ENCODE measurements around the gene IDH3B.
"Not testable (repeated sequence)": the region's sequence is repeated elsewhere in the genome, so short reads cannot be mapped to it uniquely, and the experiment has no call there.

Gene IDH3B

DNA sequence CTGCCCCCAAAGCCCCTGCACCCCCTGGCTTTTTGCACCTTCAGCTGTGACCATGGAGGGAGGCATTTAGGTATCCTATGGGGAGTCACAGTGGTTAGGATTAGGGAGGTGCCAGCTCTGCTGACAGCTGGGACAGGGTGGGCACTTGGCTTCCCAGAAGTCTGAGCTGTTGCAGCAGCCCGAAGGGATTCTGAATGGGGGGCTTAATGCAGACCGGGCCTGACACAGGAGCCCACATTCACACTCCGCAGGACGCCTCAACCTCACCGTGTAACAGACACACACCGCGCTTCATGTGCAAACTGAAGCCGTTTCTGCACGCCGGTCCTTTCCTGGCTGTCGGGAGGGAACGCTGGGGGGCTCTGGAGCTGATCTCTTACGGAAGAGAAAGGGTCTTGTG lies 30.5 kb upstream of the IDH3B start:
- DNase-seq (ENCODE audit: low spot score): no peak

DNA sequence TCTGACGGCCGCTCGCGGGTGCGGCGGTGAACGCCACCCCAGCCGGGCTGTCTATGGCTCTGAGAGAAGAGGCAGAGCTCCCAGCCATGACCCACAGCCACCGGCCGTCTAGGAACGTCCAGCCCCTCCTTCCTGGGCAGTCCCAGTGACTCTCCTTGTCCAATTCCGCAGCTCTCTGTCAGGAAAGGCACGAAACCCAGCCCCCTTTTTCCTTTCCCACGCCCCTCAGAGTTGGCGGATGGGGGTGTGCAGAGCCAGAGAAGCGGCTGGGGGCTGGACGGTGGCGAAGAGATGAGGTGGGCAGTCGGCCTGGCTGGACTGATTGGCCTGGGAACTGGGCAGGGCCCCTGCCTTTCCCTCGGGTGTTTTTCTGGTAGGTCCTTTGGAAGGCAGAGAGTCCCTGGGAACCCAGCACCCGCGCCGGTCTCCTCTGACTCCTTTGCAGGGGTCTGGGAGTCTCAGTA lies 30.0 kb upstream of the IDH3B start:
- no peak for DNase-seq (ENCODE audit: low spot score)

DNA sequence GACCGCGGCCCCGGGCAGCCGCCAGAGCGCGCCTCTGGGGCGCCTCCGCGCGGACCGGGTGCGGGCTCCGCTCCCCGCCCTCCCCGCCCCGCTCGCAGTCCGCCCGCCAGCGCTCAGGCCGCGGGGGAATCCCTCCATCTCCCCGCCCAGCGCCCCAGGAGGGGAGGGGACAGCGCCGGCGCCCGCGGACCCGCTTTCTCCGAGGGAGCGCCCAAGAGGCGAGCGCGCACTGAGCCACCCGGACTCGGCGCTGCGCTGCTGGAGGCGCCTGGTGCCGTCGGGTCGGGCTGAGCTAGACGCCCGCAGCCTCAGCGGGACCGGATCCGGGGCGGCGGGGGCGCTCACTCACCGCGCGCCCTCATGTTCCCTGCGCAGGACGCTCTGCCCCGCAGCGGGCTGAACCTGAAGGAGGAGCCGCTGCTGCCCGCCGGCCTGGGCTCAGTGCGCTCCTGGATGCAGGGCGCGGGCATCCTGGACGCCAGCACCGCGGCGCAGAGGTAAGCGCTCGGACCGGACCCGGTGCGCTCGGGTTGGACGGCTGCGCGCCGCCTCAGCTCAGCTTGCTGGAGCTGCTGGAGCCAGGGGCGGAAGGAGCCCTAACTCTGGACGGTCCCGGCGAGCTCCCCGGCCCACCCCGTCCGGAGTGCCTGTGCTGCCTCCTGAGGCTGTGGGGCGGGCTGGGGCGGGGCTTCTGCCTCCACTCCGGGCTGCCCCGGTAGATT lies 29.4 kb upstream of the IDH3B start:
- no peak for DNase-seq (ENCODE audit: low spot score)

DNA sequence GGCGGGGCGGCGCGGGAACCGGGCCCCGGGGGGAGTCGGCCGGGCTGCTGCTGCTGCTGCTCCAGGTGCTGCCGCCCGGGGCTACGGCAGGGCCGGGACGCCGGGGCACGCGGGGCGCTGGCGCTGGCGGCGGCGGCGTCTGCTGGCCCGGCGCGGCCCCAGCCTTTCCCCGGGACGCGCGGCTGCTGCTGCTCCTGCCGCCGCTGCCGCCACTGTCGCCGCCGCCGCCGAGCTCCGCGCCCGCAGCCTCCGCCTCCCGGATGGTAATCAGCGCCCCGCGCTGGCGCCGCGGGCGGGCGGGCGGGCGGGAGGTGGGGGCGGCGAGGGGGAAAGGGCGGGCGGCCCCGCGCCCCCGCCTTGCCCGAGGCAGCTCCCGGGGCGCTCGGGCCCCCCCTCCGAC lies 28.9 kb upstream of the IDH3B start:
- no peak for DNase-seq (ENCODE audit: low spot score)

DNA sequence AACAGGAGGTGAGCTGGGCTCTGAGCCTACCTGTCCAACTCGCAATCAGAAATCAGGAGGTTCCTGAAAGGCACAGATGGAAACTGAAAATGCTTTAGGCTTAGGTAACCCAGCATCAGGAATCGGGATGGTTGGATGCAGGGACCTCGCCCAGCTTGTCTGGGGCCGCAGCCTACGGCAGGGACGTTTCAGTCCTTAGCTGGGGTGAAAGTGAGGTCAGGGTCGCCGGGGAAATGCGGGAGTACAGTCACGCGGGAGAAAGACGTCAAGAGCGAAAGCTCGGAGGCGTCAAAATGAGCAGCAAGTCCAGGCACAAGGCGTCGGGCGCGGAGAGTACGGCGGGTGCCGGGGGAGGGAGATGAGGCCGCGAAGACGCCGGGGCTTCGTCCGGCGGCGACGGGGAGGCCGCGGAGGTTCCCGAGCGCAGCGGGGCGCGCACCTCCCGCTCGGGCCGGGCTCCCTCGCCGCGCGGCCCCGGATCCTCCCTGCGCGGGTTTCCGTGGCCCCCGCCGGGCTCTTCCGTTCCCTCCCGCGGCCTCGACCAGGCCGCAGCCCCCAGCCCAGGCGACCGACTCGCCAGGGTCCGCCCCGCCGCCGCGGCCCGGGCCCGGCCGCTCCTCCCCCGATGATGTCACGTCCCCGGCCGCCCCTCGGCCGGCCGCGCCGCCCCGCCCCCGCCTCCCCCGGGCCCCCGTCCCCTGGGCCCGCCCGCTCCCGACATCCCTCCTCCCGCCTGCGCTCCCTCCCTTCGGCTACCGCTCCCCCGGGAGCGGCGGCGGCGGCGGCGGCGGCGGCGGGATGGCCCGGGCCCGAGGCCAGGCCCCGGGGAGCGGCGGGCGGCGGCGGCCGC lies 28.2 kb upstream of the IDH3B start, which contains the start of gene EBF4:
EBF4 (plus strand) TSS at position 745 of the 850 bp plus-strand sequence. CDS start 866 bp downstream, outside the sequence.
- no peak for DNase-seq (ENCODE audit: low spot score)

DNA sequence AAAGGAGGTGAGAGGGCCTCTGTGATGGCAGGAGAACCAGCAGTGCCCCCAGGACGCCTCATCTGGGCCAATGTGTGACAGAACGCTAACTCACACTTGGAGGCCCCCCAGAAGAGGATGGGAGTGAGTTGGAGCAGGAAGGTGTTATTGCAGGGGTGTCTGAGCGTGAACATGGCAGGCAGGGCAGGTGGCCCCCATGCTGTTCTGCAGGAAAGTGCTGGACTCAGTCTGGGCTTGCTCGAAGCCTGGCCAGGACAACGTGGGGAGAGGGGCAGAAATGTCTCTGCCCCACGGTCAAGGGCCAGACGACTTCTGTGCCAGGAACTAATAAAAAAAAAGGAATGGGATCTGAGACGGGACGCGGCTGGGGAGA lies 27.6 kb upstream of the IDH3B start:
- no peak for DNase-seq (ENCODE audit: low spot score)

DNA sequence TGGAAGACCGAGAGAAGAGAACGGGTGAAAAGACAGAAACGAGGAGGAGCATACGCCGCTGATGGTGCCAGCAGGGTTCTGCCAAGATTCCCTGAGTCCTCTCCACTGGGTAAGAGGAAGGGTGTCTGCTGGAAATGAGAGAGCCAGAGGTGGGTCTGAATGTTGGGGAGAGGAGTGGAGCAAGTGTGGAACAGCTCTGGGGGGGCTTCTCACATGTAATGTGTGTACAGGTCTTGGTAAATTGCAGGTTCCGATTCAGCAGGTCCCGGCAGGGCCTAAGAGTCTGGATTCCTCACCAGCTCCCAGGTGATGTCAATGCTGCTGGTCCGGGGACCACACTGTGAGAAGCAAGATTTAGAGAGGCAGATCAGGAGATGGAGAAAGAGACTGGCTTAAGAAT lies 27.1 kb upstream of the IDH3B start:
- DNase-seq (ENCODE audit: low spot score): no peak

DNA sequence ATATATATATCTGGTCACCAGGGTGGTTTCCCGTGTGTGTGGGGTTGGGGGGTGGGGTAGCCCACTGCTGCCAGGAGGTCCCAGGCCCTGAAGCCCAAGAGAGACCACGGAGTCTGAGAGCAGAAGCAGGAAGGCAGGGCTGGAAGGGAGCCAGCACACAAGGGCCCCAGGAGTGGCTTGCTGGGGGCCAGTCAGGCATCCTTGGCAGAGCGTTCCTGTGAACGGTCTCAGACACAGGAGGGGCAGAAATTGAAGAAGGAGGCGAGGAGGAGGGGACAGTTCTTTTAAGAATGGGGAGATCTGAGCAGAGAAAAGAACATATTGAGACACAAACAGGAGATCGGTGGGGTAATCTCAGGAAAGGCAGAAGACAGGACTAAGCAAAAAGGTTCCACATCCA lies 26.7 kb upstream of the IDH3B start:
- DNase-seq (ENCODE audit: low spot score): no peak

DNA sequence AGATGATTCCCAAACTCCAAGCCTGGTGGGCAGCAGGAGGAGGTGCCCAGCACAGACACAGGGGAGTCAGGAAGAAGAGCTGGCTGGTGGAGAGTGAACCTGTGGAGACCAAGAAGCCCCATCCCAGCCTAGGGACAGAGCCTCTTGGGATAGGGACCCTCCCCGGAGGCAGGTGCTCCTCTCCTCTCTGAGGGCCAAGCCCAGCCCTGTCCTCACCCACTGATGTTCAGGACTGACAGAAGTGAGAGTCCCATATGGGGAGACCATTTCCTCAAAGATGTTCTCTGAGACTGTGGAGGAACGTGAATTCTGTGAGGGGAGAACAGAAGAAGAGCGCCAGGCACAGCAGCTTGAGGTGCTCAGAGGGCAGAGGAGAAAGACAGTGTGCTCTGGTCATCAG lies 26.2 kb upstream of the IDH3B start:
- DNase-seq (ENCODE audit: low spot score): no peak

DNA sequence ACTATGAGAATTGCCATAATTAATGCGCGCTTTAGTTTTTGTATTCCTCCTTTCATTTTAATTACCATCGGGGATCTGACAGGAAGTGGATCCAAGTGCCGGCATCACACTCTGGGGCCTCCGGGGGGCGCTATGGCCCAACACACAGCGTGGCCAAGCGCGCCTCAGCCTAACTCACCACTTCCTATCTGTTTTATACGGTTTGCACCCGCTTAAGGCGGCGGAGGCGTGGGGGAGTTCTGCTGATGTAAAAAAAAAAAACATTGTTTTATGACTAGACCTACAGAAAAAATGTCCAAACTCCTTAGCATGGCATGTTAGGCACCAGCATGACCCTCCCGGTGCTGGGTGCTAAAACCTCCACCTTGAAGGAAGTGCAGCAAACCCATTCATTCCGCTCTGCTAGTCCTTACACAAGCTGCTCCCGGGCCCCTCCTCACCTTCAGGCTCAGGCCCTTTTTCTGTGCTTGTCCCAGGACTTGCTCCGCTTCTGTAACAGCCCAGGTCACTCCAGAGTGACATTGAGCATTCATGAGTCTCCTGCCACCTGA lies 24.1 kb upstream of the IDH3B start:
- DNase-seq (ENCODE audit: low spot score): peak; percentile 23

DNA sequence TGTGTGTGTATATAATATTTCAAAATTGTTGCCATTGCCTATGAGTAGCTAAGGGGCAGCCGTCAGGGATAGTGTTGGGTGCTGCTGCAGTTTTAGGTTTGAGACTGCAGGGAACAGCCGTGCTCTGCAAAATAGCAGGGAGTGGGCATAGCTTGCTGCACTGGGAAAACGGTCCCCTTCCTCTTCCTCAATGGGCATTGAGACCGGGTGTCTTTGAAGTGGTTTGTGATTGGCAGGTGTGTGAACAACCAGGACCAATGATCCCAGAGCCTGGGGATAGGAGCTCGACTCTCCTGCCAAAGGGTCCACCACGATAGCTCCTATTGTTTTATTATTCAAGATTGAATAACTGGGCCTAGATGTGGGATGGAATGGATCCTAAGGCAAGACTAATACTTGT lies 23.5 kb upstream of the IDH3B start:
- DNase-seq (ENCODE audit: low spot score): no peak

DNA sequence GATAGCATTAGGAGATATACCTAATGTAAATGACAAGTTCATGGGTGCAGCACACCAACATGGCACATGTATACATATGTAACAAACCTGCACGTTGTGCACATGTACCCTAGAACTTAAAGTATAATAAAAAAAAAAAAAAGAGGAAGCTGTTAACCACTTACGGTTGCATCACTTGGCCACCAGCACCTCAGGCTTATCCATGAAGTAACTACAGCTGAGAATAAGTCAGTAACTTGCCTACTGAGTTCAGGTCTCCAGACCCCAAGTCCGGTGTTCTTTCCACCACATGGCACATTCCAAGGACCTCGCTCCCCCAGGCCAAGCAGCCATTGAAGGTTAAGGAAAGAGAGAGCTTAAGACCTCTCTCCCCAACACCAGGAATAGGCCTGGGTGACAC lies 20.8 kb upstream of the IDH3B start:
- DNase-seq (ENCODE audit: low spot score): not testable (repeated sequence)

DNA sequence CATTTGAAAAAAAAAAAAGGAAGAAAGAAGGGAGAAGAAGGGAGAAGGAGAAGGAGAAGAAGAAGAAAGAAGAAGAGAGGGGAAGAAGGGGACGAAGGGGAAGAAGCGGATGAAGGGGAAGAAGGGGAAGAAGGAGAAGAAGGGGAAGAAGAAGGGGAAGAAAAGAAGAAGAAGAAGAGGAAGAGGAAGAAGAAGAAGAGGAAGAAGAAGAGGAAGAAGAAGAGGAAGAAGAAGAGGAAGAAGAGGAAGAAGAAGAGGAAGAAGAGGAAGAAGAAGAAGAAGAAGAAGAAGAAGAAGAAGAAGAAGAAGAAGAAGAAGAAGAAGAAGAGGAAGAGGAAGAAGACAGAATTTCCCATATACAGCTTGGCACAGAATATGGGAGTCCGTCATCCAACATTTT lies 18.0 kb upstream of the IDH3B start:
- not testable (repeated sequence) for DNase-seq (ENCODE audit: low spot score)

DNA sequence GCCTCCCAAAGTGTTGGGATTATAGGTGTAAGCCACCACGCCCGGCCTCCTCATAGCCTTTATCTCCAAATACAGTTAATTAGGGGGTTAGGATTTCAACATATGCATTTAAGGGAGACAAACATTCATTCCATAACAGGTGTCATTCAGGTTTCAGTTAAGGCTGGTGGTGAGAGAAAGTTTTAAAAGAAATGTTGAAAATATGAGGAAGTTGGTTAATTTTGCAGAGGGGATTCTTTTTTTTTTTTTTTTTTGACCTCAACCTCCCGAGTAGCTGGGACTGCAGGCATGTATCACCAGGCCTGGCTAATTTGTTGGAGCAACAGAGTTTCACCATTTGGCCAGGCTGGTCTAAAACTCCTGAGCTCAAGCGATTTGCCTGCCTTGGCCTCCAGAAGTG lies 16.0 kb upstream of the IDH3B start:
- DNase-seq (ENCODE audit: low spot score): no peak

DNA sequence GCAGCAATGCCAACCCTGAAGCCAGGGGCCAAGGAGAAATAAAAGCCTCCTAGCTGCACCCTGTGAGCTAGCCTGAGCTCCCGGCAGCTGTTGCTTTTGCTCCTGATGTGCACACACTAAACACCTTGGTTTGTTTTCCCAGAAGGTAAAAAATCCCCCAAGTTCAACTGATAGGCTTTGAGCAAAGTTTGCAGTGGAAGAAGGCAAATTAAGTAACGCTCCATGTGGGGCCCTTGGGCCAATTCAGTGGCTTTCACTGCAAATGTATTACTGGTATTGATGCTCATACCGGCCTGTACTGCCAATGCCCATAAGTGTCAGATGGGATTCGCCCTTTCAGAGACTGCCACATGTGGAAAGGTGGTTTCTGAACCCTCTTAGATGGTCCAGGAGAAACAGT lies 9.4 kb upstream of the IDH3B start:
- DNase-seq (ENCODE audit: low spot score): no peak

DNA sequence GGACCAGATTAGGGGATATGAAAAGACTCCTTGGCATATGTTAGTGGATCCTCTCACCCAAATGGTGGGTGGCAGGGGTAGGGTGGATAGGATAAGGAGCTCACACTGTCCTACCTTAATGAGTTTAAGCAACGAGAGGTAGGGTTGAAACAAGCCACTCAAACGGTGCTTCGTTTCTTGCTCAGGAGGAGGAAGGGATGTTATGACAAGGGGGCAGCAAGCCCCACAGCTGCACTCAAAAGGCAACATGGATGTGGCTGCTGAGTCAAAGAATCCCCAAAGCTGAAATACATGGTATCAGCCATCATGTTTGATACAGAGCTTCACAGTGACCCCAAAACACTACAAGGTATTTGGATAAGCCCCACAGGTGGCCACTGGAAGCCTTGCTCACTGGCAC lies 8.4 kb upstream of the IDH3B start:
- no peak for DNase-seq (ENCODE audit: low spot score)

DNA sequence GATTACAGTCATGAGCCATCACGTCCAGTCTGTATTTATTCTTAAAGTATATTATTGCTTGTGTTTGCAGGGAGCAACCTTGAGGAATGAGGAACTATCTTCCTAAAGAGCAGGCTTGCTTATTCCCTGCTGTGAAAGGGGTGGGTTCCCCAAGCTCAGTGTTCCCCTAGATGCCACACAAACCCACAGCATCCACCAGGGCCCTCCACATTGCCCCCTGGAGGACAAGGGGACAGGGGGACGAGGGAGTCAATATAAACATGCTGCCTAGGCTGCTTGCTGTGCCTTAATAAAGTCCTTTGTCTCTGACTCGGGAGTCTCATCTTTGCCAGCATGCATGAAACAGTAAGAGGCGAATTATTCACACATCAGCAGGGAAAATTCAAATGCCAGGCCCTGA lies 8.0 kb upstream of the IDH3B start:
- no peak for DNase-seq (ENCODE audit: low spot score)

DNA sequence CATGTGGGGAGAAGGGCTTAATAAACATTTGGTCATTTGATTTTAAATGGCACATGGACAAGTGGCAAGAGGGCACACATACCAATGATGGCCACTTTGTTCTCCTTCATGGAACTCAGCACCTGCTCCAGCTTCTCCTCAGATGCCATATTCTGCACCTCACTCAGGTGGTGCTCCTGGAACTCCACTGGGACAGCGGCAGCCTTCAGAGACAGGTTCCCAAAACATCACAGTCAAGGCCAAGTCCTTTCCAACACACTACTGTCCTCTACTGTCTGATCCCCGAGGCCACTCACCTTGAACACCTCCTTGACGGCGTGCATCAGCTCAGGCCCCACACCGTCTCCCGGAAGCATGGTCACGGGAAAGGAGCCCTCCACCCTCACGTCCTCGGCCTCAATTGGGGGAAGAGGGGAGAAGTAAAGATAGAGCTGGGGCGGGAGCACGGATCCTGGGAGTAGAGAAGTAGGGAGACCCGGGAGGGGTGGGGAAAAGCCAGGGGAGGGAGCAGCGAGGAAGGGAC lies 591 bp downstream of the IDH3B start:
- DNase-seq (ENCODE audit: low spot score): no peak

DNA sequence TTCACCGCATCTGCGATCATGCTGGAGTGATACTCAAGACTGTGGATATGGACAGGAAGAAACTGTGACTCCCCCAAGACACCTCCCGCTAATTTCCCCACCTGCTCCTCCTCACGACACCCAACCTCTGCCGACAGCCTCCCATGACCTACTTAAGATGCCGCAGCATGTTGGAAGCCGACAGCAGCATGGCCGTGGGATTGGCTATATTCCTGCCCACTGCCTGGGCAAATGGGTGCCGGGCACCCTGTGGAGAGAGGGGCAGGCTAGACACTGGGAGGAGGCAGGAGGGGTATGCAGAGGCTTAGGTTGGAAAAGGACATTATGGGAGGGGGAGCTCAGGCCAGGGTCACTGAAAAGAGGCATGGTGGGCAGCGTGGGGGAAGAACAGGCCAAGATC lies 4.5 kb downstream of the IDH3B start:
- no peak for DNase-seq (ENCODE audit: low spot score)

DNA sequence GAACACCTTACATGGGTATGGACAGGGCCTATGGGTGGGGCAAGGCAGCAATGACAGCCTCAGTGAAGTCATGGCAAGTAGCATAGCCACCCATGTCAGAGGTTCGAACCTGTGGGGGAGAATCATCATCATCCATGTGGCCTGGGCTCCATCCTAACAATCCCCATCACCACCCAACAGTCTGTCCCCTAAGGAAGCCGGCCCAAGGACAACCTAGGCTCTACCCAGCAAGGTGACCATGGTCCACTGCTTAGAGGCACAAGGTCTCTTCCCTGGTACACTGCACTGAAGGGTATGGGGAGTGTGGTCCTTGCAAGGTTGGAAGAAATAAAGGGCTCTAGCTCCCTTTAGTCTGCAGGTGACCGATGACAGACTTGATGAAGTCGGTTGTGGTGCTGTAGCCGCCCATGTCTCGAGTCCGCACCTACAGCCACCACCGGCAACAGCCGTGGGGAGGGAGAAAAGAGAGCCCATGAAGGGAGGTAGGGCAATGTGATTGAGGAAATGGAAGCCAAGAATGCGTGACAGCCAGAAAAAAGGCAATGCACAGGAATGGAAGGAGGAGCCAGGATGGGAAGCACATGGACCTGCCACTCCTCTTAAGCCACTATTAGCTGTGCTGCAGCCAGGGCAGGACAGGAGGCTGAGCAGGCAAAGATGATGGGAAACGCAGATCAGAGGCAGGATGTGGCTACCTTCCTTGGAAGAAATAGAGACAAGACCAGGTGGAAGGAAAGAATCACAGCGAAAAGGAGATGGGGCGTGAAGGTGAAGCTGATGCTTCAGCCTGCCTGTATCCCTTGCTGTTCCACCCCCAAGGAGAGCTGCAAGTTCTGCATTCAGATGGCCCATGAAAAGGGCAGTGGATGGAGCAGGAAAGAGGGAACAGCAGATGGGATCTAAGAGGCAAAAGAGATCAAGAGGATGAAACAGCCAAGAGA lies 5.3 kb downstream of the IDH3B start:
- peak; percentile 26 for DNase-seq (ENCODE audit: low spot score)

DNA sequence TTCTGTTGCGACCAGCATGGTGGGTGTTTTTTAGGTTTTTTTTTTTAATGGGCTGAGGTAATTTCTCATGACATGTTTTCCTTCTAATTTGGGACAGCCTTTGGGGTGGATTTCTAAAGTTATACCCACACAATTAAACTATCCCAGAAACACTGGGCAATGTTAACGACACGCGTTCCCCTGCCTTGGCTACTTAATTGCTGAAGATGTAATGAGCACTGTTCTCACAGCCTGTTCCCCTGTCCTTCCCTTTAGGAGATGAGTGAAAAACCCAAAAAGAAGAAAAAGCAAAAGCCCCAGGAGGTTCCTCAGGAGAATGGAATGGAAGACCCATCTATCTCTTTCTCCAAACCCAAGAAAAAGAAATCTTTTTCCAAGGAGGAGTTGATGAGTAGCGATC lies 6.3 kb downstream of the IDH3B start:
- no peak for DNase-seq (ENCODE audit: low spot score)

DNA sequence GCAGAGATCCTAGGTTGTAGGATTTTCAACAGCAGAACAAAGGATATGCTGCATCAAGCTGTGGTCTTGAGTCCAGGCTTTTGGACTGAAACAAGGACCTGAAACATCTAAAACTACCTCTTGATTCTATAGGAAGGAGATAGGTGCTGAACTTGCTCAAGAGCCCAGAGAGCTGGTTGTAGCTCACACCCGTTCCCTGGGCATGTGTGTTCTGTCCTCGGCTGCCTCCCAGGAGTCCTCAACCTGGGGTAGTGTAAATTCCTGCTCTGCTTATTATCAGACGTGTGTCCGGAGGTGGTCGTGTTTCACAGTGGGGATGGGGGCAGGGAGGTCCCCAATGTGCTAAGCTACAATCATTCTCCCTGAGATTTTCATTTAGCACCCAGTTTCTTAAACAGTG lies 6.8 kb downstream of the IDH3B start:
- DNase-seq (ENCODE audit: low spot score): no peak
